Colon (tissue), 2 donors: ENCODE results near the gene PARVG.

Source experiments
- FAIRE-seq: peaks from 2 replicates; lab custom pipeline; 2012; peaks lifted over from hg19 to GRCh38; lab: Jason Lieb, UNC
- donor health status: control.
- donor health status: control.

The PARVG gene

DNA sequence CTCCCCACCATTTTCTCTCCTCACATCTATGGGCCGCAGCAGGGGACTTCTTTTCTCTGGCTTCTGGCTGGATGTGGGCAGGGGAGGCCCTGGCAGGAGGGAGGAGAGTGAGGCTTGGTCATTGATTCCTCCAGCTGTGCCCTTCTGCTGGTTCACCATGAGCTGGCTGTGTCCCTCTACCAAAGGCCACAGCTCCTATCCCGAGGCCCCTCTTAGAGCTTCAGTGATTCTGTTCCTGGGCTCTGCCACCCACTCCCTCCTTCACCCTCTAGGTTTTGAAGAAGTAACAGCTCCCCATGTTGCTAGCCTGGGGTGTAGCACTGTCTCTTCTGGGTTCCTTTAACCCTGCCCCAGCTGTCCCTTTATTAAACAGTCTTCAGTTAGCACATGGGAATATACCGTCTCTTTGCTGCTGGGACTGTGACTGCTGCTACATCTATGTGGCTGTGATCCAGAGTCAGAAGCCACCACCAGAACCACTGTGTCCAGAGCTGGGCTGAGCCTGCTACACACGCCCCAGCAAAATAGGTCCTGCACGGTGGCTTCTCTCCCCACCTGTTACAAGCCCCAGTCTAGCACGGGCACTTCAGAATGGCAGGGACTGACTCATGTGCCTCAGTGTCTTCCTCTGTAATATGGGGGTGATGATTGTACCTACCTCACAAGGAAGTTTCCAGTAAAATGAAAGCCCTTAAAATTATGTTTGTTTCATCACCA, 578 bp upstream of the PARVG start:
- FAIRE-seq: no peak

DNA sequence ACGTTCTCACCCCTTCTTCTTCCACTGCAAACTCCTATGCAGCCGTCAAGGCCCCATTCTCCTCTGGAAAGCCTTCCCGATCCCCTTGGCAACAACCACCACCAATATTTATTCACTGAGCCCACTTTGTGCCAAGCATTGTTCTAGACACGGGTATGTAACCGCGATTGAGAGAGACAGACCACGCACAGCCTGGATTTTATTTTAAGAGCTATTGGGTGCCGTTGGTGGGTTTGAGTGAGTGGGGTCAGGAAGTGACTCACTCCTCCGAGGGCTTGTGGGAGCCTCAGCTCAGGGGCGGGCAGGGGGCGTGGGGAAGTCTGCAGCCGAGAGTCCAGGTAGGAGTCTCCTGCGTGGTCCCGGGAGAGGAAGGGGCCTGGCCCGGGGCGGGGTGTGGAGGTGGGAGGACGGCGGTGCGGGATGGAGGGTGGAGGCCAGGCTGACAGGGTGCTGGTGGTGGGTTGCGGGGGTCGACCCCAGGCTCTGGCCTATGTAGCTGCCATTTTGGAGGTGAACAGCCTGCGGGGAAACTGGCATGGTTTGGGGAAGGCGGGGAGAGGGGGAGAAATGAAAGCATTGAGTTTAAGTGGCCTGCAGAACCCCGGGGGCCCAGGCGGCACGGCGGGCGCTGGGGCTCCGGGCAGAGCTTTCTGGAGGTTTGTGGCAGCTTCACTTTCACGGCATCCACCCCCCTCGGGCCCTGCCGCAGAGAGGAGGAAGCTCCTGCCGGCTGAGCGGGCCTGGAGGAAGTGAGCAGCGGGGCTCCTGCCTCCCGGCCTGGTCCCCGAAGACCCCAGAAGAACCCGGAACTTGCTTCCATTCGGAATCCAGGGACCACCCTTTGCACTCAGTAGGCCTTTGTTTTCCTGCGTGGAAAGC, 547 bp downstream of the PARVG start:
- FAIRE-seq: no peak

DNA sequence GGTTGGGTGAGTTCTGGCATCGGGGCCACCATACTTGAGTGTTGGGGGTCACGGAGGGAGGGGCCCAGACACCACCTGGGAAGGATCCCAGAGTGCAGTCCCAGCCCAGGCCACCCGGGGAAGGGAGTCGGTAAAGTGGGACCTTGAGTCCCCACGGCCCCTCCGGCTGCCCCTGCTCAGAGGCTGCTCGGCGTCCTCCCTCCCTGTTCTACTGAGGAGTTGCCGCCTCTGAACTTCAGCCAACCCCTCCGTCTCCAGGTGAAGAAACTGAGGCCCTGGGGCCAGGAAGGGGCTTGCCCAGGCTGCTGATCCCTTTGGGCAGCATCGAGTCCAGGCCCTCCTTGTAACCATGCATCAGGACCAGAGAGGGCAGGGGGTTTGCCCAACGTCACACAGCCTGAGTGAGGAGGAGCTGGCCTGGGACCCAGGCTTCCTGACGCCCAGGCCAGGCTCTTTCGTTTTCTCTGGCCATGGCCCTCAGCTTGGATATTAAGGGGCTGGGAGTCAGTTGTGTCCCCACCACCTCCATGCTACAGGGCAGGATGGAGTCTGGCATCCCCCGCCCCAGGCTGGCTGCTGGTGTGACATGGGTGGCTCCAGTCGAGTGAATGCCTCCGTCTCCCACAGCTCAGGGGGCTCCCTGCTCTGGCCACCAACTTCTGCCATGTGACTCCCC, 1.3 kb downstream of the PARVG start:
- FAIRE-seq: no peak

DNA sequence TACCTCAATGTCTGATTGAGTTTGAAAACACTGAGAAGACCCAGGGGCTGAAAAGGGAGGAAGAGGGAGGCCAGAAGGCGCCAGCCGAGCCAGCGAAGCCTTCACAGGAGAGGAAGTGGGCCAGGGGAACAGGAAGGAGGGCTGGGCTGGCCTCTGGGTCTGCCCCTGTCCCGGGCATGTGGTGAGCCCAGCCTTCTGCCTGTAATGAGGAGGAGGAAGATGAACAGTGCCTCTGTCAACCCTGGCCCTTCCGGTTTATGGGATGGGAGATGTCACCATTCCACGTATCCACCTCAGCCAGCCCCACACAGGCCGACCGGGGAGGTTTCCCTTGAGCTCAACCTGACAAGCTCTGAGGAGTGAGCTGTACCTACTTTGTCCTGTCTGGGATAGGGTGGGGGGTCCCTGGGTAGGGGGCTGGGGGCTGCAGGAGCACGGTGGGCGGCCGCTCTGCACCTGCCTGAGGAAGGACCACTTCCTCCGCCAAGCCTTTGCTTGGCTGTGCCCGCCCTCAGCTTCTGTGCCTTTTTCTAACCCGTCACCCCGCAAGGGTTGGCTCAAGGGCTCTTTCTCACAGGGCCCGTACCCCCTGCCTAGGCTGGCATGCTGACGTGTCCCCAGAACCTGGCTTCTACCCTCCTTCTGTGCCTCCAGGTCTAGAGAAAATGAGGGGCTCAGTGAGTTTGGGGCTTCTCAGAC, 2.0 kb downstream of the PARVG start:
- no peak for FAIRE-seq

DNA sequence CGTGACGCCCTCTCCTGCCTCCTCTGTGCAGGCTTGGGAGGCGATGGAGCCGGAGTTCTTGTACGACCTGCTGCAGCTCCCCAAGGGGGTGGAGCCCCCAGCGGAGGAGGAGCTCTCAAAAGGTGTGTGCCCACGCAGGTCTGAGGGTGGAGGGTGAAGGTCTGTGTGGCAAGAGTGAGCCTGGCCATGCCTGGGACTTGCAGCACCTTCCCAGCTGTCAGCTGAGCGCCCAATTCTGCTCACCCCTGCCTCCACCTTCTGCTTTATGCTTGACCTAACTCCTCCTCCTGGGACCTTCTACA, 2.5 kb downstream of the PARVG start:
- no peak for FAIRE-seq

DNA sequence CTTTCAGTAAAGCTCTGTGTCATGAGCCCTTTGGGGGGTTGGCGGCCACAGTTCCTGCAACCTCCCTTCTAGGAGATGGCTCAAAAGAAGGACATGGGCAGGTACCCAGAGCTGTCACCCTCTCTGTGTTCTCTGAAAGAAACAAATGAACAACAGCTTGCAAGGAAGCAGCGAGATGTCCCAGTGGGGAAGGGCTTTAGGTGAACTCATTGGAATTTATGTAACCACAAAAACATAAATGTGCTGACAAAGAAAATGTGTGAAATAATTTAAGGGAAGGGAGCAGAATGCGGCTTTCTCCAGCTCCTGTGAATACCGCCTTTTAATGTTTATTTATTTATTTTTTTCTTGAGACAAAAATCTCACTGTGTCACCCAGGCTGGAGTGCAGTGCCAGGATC, 3.3 kb downstream of the PARVG start:
- no peak for FAIRE-seq

DNA sequence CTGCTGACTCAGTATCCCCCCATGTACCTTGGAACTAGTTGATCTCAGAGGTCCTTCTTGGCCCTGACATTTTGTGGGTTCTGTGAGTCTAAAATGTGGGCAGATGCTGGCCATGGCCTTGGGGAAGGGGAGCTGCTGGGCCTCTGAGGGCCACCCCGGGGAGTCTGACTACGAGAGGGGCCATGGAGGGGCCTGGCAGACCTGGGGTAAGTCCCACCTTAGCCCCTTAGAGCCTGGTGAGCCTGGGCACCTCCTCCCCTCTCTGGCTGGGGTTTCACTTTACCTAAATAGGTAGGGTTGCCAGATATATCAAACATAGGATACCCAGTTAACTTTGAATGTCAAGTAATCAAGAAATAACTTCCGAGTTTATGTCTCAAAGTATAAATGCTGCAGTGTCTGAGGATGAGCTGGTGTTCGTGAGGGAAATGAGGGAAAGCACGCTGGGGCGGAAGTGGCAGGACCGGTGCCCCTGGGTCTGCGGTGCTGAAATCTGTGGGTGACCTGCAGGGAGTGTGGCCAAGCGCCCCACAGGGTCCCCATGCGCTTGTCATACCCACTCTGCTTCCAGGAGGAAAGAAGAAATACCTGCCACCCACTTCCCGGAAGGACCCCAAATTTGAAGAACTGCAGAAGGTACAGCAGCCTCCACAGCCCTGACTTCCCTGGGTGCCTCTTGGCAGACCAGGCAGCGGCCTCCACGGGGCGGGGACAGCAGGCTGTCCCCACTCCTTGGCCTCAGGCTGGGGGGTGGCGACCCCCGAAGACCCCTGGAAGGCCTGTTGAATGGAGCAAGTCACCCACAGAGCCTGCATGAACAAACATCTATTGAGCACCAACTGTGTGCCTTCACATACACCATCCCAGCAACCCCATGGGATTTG, 4.8 kb downstream of the PARVG start:
- no peak for FAIRE-seq

DNA sequence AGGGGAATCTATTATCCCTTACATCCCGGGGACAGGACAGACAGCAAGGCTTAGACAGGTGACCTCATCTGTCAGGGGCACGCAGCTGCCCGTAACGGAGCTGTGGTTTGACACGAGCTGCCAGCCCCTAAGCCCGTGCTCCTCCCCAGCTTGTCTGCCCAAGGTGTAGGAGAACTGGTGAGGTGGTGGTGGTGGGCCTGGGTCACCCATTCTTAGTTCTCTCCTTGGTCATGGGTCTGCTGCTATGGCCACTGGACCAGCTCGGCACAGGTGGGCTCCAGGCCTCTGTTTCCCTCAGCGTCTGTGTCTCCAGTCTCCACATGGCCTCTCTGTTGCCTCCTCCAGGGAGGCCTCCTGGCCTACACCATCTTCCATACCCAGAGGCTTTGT, 5.4 kb downstream of the PARVG start:
- no peak for FAIRE-seq

DNA sequence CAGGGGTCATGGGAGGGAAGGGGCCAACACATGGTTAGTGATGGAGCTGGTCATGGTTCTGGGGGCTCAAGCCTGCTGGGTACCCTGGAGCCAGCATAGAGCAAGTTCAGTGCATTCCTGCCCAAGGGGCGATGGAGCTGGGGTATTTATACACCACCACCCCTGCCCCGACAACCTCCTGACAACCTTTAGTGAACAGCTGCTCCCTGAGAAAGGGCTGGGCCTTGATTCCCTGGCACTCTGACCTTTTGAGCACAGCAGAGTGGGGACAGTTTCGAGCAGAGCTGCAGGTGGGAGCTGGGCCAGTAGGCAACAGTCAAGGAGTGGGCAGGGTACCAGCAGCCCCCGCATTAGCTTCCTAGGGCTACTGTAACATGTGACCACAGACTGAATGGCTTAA, 6.0 kb downstream of the PARVG start:
- no peak for FAIRE-seq

DNA sequence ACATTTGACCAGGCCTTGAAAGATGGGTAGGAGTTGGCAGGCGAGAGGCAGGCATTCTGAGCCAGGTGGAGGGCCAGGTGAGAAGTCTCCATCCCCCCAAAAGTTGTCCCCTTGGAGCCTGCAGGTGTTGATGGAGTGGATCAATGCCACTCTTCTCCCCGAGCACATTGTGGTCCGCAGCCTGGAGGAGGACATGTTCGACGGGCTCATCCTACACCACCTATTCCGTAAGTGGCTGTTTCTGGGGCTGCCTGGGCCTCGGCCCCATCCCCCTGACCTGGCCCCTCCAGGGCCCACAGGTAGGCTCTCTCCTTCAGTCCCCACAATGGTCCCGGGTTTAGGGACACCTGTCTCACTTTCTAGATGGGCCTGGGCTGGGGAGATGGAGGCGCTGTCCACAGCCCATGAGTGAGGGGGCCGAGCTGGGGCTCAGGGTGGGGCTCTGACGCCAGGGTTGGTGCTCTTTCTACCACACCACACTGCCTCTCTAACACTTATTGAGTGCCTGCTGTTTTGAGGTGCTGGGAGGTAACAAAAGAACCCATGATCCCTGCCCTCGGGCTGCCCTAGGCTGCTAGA, 7.0 kb downstream of the PARVG start:
- no peak for FAIRE-seq

DNA sequence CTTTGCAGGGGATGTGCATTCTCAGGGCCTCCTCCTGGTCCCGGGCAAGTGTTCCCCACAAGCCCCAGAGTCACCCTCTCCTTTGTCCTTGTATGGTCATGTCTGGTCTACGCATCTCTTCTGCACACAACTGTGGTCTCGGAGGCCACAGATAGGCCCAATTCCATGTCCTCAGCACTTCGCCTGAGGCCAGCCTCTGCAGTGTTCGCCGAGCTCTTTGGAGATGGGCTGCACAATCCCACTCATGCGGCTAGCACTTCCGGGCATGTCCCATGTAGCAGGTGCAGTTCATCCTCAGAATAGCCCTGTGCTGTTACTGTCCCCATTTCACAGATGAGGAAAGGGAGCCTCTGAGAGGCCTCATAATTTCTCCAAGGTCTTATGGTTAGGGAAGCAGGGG, 7.6 kb downstream of the PARVG start:
- no peak for FAIRE-seq

DNA sequence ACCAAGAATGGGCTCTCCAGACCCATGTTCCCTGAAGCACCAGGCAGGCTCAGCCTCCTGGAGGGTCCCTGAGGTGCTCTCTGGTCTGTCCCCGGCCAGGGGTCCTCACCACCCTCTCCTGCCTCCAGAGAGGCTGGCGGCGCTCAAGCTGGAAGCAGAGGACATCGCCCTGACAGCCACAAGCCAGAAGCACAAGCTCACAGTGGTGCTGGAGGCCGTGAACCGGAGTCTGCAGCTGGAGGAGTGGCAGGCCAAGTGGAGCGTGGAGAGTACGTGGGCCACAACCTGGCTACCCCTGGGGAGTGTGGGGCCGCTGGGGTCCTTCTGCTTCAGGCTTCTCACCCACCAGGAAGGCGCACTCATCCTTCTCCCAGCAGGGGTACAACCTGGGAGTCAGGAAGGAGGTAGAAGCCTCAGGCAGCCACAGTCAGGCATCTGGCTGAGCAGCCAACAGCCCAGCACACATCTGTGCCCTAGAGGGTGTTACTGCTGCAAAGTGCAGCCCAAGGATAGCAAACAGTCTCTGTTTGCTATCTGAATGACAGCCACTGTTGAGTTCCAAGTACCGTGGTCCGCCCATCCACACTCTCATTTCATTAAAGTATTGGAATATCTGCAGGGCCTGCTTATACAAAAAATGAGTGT, 8.4 kb downstream of the PARVG start:
- FAIRE-seq: no peak

DNA sequence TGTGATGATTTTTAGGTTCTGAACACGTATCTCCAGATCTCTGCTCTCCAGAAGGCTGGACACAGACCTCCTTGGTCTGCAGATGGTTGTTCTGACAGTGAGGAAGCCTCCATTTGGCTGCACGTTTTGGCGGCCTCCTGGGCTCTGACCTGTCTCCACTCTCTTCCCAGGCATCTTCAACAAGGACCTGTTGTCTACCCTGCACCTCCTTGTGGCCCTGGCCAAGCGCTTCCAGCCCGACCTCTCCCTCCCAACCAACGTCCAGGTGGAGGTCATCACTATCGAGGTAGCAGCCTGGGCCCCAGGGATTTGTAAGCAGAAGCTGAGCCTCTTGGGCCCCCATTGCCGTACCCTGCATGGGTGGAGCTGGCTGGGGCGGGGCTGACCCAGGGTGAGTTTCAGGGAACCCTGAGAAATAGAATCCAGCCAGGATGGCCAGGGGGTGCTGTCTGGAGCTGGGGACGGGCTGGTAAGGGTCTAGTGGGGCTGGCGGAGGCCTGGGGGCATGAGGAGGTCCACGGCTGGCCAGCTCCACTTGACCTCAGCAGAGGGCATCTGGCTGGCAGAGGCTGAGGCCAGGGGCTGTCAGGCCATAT, 9.8 kb downstream of the PARVG start:
- FAIRE-seq: no peak

DNA sequence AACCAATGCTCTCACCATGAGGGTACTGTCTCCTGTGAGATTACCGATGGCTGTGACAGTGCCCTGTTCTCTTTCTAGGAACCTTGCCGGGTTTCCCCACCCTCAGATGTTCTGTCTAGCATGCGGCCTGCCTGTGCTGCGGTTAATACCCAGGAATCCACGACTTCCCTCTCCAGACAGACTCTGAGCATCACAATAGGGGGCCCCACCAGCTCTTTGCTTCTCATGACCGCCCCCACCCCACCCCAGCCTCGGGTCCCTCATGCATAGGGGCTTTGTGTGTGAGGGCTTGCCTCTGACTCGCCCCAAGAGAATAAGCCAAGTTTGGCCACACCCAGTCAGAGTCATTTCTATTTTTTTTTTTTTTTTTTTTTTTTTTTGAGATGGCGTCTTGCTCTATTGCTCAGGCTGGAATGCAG, 10.3 kb downstream of the PARVG start:
- FAIRE-seq: no peak

DNA sequence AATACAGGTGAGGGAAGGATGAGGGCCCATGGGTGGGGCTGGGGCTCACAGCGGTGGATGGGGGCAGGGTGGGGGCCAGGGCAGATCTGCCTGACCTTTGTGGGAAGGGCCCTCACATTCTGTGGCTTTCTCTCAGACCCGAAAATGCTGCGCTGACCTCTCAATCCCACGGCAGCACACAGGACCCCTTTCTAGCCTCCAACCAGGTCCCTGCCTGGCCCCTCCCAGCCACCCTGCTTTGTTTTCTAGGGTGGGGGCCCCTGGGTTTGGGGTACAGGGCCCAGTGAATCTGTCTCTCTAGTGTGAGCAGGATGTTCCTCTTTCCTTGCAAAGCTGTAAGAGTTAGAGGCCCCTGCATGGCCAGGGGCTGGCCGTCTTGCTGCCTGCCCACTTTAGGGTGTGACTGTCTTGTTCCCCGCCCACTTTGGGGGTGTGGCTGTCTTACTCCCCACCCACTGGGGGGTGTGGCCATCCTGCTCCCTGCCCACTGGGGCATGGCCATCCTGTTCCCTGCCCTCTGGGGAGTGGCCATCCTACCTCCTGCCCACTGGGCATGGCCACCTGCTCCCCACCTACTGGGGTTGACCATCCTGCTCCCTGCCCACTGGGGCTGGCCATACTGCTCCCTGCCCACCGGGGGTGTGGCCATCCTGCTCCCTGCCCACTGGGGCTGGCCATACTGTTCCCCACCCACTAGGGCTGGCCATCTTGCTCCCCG, 11.5 kb downstream of the PARVG start:
- FAIRE-seq: no peak

DNA sequence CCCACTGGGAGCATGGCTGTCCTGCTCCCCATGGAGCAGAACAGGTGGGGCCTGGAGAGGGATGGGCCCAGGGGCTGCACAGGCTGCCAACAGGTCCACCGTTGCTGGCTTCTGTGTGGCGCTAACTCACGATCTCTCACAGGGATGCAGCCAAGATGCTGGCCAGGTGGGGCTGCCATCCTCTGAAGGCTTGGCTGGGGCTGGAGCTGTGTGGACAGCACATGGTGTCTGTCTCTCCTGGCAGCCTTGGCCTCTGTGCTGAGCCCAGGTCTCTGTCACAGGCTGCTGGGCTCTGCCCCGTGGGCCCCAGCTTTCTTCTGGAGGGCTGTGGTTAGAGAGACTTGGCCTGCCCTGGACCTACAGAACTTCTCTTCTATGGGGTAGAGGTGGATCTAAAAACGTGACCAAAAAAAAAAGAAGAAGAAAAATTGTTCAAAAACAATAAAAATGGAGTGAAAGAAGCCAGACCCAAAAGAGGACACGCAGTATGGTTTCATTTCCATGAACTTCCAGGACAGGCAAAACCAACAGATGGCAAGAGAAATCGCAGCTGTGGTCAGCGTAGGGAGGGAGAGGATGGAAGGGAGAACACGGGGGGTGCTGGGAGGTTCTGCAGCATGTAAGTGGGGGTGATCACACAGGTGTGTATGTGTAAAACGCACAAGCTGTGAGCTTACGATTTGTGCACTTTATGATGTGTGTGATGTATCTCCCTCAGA, 12.2 kb downstream of the PARVG start:
- FAIRE-seq: no peak

DNA sequence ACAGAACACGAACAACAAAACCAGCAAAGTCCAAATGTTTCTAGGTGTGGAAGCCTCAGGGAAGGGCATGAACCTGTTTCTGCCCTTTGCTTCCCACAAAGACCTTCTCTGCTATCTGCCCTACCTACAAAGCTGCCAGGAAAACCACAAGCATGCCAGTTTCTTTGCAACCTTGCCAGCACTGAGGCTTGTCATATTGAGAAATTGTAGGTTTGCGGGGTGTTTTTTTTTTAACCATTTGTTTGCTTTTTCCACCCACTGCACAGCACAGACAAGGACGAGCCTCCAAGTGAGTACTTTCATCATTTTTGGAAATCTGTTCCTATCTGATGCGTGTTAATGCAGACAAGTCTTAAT, 12.8 kb downstream of the PARVG start:
- no peak for FAIRE-seq

DNA sequence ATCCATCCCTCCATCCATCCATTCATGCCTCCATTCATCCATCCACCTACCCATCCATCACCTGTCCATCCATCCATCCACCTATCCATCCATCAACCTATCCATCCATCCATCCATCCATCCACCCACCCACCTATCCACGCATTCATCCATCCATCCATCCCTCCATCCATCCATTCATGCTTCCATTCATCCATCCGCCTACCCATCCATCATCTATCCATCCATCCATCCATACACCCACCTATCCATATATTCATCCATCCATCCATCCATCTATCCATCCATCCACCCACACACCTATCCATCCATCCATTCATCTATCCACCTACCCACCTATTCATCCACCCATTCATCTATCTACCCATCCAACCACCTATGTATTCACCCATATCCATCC, 13.8 kb downstream of the PARVG start:
- FAIRE-seq: no peak
